Sigmoid colon (tissue), 7 donors: ENCODE results near the gene NKIRAS1. TPM values are rescaled to one million over a fixed set of nuclear protein-coding genes. Genes with fewer than 3 reads are reported as not detected.

Experiments
- DNase-seq: peaks from one replicate; pipeline ENCODE4 v3.0.0-alpha.2; 2019
- H3K27ac ChIP-seq, 4 donors: fragments of 200-600 bp; sonication (generic); one replicate each; pipeline ENCODE4 v1.5.1; 2016 to 2019; ENCODE audit warnings: mild to moderate bottlenecking in 1 of 4
- H3K27me3 ChIP-seq, 3 donors: fragments of 200-600 bp; sonication (generic); one replicate each; pipeline ENCODE4 v1.5.1; 2019; ENCODE audit warnings: mild to moderate bottlenecking in 1 of 3
- H3K36me3 ChIP-seq, 4 donors: fragments of 200-600 bp; sonication (generic); one replicate each; pipeline ENCODE4 v1.5.1; 2016 to 2019
- H3K4me1 ChIP-seq, 4 donors: fragments of 200-600 bp; sonication (generic); one replicate each; pipeline ENCODE4 v1.5.1; 2017 to 2019
- H3K4me3 ChIP-seq, 4 donors: fragments of 200-600 bp; sonication (generic); one replicate each; pipeline ENCODE4 v1.5.1; 2017 to 2019; ENCODE audit warnings: mild to moderate bottlenecking in 2 of 4, moderate library complexity in 1 of 4
- H3K9me3 ChIP-seq, 4 donors: fragments of 200-600 bp in 3 of 4; sonication (generic) in 3 of 4; one replicate each; pipeline versions ENCODE4 v1.5.1 to v1.6.1; 2013 to 2019
- CTCF ChIP-seq, 4 experiments: fragments of 450-650 bp in 3 of 4; fragments of 200-600 bp in 1 of 4; IDR thresholded peaks; one replicate each; pipeline ENCODE4 v1.5.1; 2016 to 2019; ENCODE audit warnings: antibody characterized with exemption in 4 of 4, mild to moderate bottlenecking in 3 of 4, moderate library complexity in 2 of 4
- EP300 ChIP-seq, 4 donors: sonication (generic); formaldehyde crosslinking; IDR thresholded peaks; one replicate each; pipeline ENCODE4 v1.6.1; 2017; ENCODE audit warnings: antibody characterized with exemption in 4 of 4
- POLR2A ChIP-seq, 2 donors: fragments of 450-650 bp; IDR thresholded peaks; one replicate each; pipeline ENCODE4 v1.6.1; 2016; ENCODE audit warnings: antibody characterized with exemption in 2 of 2, mild to moderate bottlenecking in 2 of 2, moderate library complexity in 2 of 2
- POLR2AphosphoS5 ChIP-seq, 4 donors: sonication (generic); formaldehyde crosslinking; IDR thresholded peaks; one replicate each; pipeline ENCODE4 v1.6.1; 2017; ENCODE audit warnings: antibody characterized with exemption in 4 of 4
- WGBS, 2 donors: extraction: QIAGEN DNeasy Blood & Tissue Kit; methylation state at CpG; one replicate each; pipeline ENCODE4 v1.1.7; 2013; 5-methylcytosine and 5-hydroxymethylcytosine counted together
- intact Hi-C: fragments of 100-400 bp; cut with DNase I; formaldehyde crosslinking; loops from one replicate; pipeline ENCODE4 v1.15.1; 2023
- polyA plus RNA-seq, 3 donors: library from polyadenylated mRNA; stranded (reverse); fragments of 200-250 nt; gene quantifications; one replicate each; pipeline ENCODE4 v1.2.3, GENCODE V29; 2013
- total RNA-seq, 4 donors: library from RNA; depleted of rRNA; stranded (reverse); fragments of >200 nt; gene quantifications; one replicate each; pipeline ENCODE4 v1.1.0, GENCODE V29; 2016
- donor health status: healthy with polysubstance abuse.
- donor health status: Bipolar disorder and iron deficiency.
- donor health status: healthy.

Gene NKIRAS1
- total and polyA plus RNA-seq, 7 donors: 4.2 to 29.3 (median 21.6) TPM

- TF ChIP-seq EP300 (IDR thresholded peaks at IDR 0.05): no peak
These were observed 51.9 kb downstream of the NKIRAS1 start for GRCh38 chr3:23864931-23865330.

DNA sequence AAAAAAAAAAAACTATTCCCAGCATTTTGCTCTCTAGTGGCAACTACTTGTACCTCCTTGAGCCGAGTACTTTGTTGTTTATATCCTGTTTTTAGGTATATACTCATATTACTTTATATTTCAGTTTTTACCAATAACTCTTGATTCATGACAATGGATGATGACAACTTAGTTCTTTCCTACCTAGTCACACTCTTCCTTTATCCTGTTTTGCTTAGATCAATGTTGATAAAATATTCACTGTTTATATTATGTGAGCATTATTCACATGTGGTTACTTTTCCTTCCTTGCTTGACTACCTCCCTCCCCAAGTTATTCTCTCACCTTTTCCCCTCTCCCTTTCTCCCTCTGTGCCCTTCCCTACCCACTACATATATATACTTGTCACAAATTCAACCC lies 53.7 kb downstream of the NKIRAS1 start:
- Histone ChIP-seq H3K27ac (no peak overlapping the region), H3K4me3 (no peak overlapping the region), H3K9me3 (no peaks in the 10 kb centered on the region), H3K27me3 (no peaks in the 10 kb centered on the region), H3K4me1 (peaks cover 0 to 53% (median 43%) of the 10 kb centered on the region in 4 donors), H3K36me3 (no peaks in the 10 kb centered on the region)
- 95 to 98% methylated on average over 1 of the region's 1 CpG for WGBS, 2 donors
- intact Hi-C loops: no loop called here
- TF ChIP-seq POLR2A (IDR thresholded peaks at IDR 0.05): no peak
- no peak for TF ChIP-seq EP300 (IDR thresholded peaks at IDR 0.05)
- TF ChIP-seq CTCF (IDR thresholded peaks at IDR 0.05): no peak
- TF ChIP-seq POLR2AphosphoS5 (IDR thresholded peaks at IDR 0.05): no peak
- DNase-seq: no peak

More at GRCh38 chr3:23864931-23865330, 51.9 kb downstream of the NKIRAS1 start:
- H3K27ac ChIP-seq: no peak overlapping the region
- H3K4me3 ChIP-seq: no peak overlapping the region
- no peaks in the 10 kb centered on the region for H3K36me3 ChIP-seq
- no peaks in the 10 kb centered on the region for H3K27me3 ChIP-seq
- H3K4me1 ChIP-seq: peaks cover 0 to 38% (median 32%) of the 10 kb centered on the region in 4 donors
- no peak for DNase-seq
- intact Hi-C loops: loop anchor here (5.0 kb wide), 1 partner anchor 58 kb away; the partner anchor contains the start of gene UBE2E1
- WGBS, 2 donors: 94 to 97% methylated on average over 1 of the region's 1 CpG
- no peaks in the 10 kb centered on the region for H3K9me3 ChIP-seq

GRCh38 chr3:23861689-23862088 lies 55.1 kb downstream of the NKIRAS1 start:
- no peaks in the 10 kb centered on the region for H3K36me3 ChIP-seq
- DNase-seq: no peak
- H3K27me3 ChIP-seq: no peaks in the 10 kb centered on the region
- WGBS, 2 donors: 92 to 97% methylated on average over 9 of the region's 9 CpGs
- peaks cover 0 to 64% (median 43%) of the 10 kb centered on the region in 4 donors for H3K4me1 ChIP-seq
- no peak overlapping the region for H3K27ac ChIP-seq
- TF ChIP-seq CTCF (IDR thresholded peaks at IDR 0.05) (no peak), EP300 (IDR thresholded peaks at IDR 0.05) (no peak), POLR2AphosphoS5 (IDR thresholded peaks at IDR 0.05) (no peak), POLR2A (IDR thresholded peaks at IDR 0.05) (no peak)
- intact Hi-C loops: no loop called here
- H3K9me3 ChIP-seq: no peaks in the 10 kb centered on the region
- no peak overlapping the region for H3K4me3 ChIP-seq

GRCh38 chr3:23859839-23860382 lies 56.9 kb downstream of the NKIRAS1 start:
- H3K4me1 ChIP-seq: peaks cover 0 to 53% (median 31%) of the 10 kb centered on the region in 4 donors
- intact Hi-C loops: no loop called here

More at GRCh38 chr3:23859839-23860382, 56.9 kb downstream of the NKIRAS1 start:
- Histone ChIP-seq H3K36me3 (no peaks in the 10 kb centered on the region), H3K4me3 (no peak overlapping the region), H3K9me3 (no peaks in the 10 kb centered on the region), H3K27ac (peak overlapping the region in 1 of 4 donors; percentile 42), H3K27me3 (no peaks in the 10 kb centered on the region)
- WGBS, 2 donors: 86 to 91% methylated on average over 7 of the region's 7 CpGs
- no peak for DNase-seq
- TF ChIP-seq EP300 (IDR thresholded peaks at IDR 0.05) (no peak), CTCF (IDR thresholded peaks at IDR 0.05) (no peak), POLR2AphosphoS5 (IDR thresholded peaks at IDR 0.05) (no peak), POLR2A (IDR thresholded peaks at IDR 0.05) (no peak)
